Subcutaneous adipose tissue (tissue), 4 donors: Measurements from ENCODE around the gene ACSF3. TPM values are rescaled to one million over a fixed set of nuclear protein-coding genes. Genes with fewer than 3 reads are reported as not detected.

Experiments used
- total RNA-seq, 4 donors: library from RNA; depleted of rRNA; stranded (reverse); fragments of >200 nt; gene quantifications; one replicate each; pipeline ENCODE4 v1.1.0, GENCODE V29; 2016
- TF ChIP-seq, protein P1 (sequence below): fragments of 450-650 bp; IDR thresholded peaks from one replicate; pipeline ENCODE4 v1.5.1; 2016; ENCODE audit warnings: low read depth, mild to moderate bottlenecking, control low read depth, antibody characterized with exemption, moderate library complexity

Gene ACSF3
- total RNA-seq, 4 donors from 2014 or later, result 17.4 to 40.1 (median 22.5) TPM

DNA sequence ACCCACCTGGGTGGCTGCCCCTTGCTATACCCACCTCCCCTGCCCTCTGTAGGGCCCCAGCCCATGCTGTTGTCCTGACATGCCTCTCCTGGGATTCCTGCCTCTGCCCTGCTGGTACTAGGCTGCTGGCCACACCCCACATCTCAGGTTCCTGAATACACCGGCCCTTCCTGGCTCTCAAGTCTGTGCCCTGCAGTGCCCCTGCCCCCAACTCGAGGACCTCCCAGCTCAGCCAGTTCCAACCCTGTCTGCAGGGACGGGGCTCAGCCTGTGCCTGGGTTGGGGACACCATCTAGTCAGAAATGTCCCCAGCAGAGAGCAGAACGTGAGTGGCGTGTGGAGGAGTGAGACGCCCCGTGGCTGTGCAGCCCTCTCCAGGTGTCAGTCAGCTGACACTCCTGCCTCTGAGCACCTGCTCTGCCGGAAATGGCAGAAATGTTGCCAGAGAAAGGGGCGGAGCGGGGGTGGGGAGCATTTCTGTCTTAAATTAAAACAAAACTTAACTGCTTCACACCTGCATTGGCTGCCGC, 28.7 kb downstream of the ACSF3 start:
- TF ChIP-seq, protein P1, sequence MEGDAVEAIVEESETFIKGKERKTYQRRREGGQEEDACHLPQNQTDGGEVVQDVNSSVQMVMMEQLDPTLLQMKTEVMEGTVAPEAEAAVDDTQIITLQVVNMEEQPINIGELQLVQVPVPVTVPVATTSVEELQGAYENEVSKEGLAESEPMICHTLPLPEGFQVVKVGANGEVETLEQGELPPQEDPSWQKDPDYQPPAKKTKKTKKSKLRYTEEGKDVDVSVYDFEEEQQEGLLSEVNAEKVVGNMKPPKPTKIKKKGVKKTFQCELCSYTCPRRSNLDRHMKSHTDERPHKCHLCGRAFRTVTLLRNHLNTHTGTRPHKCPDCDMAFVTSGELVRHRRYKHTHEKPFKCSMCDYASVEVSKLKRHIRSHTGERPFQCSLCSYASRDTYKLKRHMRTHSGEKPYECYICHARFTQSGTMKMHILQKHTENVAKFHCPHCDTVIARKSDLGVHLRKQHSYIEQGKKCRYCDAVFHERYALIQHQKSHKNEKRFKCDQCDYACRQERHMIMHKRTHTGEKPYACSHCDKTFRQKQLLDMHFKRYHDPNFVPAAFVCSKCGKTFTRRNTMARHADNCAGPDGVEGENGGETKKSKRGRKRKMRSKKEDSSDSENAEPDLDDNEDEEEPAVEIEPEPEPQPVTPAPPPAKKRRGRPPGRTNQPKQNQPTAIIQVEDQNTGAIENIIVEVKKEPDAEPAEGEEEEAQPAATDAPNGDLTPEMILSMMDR, result no peak

DNA sequence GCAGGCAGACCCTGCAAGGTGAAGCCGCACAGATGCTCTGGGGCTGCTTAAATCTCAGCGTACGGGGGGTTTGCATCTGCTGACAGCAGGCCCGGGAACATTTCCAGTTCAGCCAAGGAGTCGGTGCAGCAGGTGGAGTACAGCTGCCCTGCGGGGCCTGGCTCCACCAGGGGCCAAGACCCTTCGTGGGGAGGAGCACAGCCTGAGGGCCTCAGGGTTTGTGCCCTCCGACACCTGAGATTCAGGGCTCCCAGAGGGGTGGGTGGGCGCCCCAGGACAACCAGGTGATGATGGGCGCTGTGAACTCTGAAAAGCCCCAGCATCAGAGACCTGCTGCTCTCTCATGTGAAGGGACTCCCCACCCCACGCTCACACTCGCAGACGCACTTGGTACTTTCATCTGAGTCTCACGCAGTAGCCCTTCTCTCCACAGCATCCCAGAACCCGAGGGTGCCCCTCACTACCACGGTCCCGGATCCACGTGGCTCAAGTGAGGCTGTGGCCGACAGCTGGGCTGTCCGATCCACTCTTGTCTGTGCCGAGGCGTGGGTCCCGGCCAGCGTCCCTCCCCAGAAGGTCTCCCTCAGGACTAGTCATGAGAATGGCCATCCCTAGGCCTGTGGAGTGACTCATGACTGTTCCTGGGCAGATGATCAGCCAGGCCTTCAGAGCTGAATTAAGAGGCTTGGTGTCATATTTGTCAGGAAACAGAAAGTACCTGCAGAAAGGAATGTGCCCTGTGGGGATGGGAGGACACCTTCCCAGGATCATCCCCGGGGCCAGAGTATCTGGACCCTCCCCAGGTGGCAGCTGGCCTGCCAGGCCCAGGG, 29.6 kb downstream of the ACSF3 start:
- TF ChIP-seq, protein P1, result no peak

DNA sequence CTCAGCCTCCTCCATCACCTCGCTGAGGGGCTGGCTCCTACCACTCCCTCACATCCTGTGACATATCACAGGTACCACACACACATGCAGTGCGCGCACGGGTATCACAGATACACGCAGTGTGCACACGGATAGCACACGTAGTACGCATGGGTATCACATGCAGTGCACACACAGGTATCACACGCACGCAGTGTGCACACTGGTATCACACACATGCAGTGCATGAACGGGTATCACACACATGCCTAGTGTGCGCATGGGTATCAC, 30.1 kb downstream of the ACSF3 start:
- TF ChIP-seq, protein P1, result no peak

DNA sequence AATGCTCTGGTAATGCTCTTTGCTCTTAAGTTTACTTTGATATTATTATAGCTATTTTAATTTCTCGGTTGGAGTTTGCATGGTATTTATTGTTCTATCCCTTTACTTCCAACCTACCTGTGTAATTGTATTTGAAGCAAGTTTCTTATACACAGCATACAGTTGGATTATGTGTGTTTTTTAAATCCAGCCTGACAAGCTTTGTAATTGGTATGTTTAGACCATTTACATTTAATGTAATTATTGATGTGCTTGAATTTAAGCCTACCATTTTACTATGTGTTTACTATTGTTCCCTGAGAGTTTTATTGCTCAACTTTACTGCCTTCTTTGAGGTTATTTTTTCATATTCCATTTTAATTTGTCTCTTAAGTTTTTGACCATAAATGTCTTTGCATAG, 35.7 kb downstream of the ACSF3 start:
- TF ChIP-seq, protein P1, result no peak

DNA sequence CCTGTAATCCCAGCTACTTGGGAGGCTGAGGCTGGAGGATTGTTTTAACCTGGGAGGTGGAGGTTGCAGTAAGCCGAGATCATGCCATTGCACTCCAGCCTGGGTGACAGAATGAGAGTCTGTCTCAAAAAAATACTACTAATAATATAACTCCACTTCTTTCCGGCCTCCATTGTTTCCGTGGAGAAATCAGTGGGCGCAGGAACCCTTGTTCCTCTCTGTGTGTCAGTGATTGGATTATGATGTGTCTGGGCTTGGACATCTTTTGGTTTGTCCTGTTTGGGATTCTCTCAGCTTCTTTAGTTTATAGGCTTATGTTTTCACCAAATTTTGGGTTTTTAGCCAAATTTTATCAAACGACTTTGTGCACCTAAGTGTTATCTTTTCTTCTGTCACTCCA, 36.8 kb downstream of the ACSF3 start:
- TF ChIP-seq, protein P1, result no peak

DNA sequence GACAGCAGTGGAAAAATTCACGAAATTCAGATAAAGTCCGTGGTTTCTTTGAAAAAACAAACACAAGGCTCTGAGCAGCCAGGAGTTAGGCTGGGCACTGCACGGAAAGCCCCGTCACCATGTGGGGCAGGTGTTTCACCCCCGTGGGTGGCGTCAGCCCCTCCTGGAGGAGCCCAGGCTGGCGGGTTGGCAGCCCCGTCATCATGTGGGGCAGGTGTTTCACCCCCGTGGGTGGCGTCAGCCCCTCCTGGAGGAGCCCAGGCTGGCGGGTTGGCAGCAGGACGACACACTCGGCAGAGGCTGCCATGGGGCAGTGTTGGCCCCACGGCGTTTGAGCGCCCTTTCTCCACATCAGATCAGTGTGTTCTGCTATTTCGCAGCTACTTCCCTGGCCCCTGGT, 38.1 kb downstream of the ACSF3 start:
- TF ChIP-seq, protein P1, result no peak

DNA sequence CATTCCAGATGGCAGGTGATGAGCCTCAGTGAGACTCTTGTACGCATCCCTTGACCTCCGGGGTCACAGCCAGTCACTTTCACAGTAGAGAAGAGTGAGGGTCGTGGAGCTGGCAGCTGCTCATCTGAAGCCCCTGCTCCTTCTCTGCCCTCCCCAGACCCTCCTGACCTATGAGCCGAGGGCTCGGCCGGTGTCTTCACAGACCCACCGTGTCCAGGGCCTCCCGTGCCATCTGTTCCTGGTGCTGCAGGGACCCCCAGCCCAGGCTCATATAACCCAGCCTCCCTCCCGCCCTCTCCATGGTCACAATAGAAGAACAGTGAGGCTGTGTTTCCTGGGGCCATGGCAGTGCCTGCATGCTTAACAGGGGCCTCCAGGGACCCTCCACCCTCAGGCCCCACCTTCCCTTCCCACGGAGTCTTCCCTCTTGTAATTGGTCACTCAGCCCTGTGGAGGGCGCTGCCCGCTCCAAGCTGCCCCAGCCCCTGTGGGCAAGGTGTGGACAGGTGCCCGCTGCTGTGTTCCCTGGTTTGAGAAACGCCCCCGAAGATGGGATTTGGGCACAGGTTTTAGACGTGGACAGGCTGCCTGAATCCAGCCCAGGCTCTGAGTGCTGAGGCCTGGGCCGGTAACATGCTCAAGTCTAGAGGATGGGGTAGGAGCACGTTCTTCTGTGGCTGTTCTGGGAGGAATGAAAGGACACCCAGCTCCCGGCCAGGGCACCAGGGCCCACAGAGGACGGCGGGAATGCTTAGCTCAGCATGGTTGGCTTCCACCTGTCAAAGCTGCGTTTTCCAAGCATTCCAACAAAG, 38.7 kb downstream of the ACSF3 start:
- TF ChIP-seq, protein P1, result no peak
